ENCODE data around the gene NECAB2. TPM values are rescaled to one million over a fixed set of nuclear protein-coding genes. Genes with fewer than 3 reads are reported as not detected.

NECAB2 gene
- total and polyA plus RNA-seq, 2 of the 8 experiments (the other 6 are each of a cell fraction or from before 2014, with no cell fraction given): 3.6 to 4.2 TPM

DNA sequence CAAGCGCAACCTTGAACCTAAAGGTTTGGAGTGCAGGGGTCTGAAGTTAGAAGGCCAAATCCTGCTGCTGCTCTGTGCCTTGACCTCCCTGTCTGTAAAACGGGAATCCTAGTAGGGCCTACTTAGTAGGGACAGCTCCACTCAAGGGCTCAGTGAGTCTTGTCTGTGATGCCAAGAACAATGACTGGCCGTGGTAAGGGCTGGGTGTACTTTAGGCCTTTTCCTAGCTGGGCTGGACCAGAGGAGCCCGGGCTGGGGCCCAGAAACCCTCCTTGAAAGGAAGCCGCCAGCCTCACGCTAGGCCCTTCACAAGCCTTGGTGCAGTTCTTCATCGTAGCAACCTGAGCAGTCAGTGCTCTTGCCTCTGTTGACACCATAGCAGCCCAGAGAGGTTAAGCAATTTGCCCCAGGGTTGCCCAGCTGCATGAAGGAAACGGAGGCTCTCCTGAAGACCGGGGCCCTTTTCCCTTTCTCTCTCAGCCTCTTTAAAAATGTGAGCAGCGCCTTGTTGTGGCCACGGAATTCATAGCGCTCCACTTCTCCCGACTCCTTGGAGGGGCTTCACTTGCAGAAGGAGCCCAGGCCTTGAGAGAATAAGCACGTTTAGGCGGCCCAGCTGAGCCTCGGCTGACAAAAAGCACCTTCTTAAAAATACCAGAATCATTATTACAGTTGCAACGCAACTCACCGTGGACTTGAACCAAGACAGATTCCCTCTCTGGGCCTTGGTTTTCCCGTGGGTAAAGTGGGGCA, 4.4 kb downstream of the NECAB2 start:
- Histone ChIP-seq H2BK15ac (ENCODE audit: low read length) (no peak overlapping the region), H3K23ac (ENCODE audit: insufficient read length) (no peak overlapping the region), H3K4ac (replicated peaks; ENCODE audit: insufficient read length, low read depth, low read length) (no peak overlapping the region), H4K20me1 (replicated peaks in 1 of 2; ENCODE audit: control insufficient read depth in 1 of 2, insufficient read depth in 2 of 2, low read length in 2 of 2) (peaks cover 0 to 3% of the 10 kb centered on the region in 2 experiments), H2BK5ac (ENCODE audit: low read depth, low read length) (no peak overlapping the region), H3K27me3 (replicated peaks in 1 of 4; ENCODE audit: control insufficient read depth in 3 of 4, extremely low read depth in 1 of 4, insufficient read depth in 3 of 4, low read length in 3 of 4) (peaks cover 0 to 13% (median 9%) of the 10 kb centered on the region in 4 experiments; a peak in 6 of 7 replicates), H3K79me2 (ENCODE audit: control insufficient read depth in 1 of 2, insufficient read depth in 2 of 2, low read length in 2 of 2) (no peaks in the 10 kb centered on the region), H3K27ac (ENCODE audit: low read depth, low read length) (no peak overlapping the region), H4K8ac (ENCODE audit: extremely low read depth, insufficient read depth, low read length) (no peak overlapping the region), H2AK5ac (ENCODE audit: low read depth, low read length) (no peak overlapping the region), H3K4me2 (ENCODE audit: insufficient read depth in 1 of 2, low read depth in 2 of 2, low read length in 2 of 2) (no peak overlapping the region), H2BK12ac (ENCODE audit: low read depth, low read length) (no peak overlapping the region), H2BK120ac (replicated peaks; ENCODE audit: low read depth, low read length) (no peak overlapping the region), H3K9ac (replicated peaks in 1 of 4; ENCODE audit: extremely low read depth in 1 of 4, low read depth in 3 of 4, low read length in 3 of 4) (no peak overlapping the region), H4K91ac (replicated peaks; ENCODE audit: insufficient read length, low read length) (no peak overlapping the region), H3K79me1 (ENCODE audit: low read depth, low read length) (no peaks in the 10 kb centered on the region), H2AFZ (ENCODE audit: low read length) (no peak overlapping the region), H3K23me2 (ENCODE audit: low read depth, low read length) (peaks cover 10% of the 10 kb centered on the region; the same call in 1 of the 2 replicates), H3K56ac (replicated peaks; ENCODE audit: insufficient read length, low read depth, low read length) (no peak overlapping the region), H3K4me3 (ENCODE audit: extremely low read depth in 1 of 4, insufficient read depth in 2 of 4, low read depth in 3 of 4, low read length in 4 of 4) (no peak overlapping the region), H4K5ac (ENCODE audit: insufficient read length, low read depth, low read length) (no peak overlapping the region), H3K18ac (ENCODE audit: extremely low read depth, low read length) (no peak overlapping the region), H3K4me1 (replicated peaks in 1 of 4; ENCODE audit: control insufficient read depth in 3 of 4, insufficient read depth in 4 of 4, low read length in 3 of 4) (peaks cover 0 to 11% (median 8%) of the 10 kb centered on the region in 4 experiments; a peak in 6 of 7 replicates), H3K14ac (ENCODE audit: insufficient read length) (no peak overlapping the region), H2BK20ac (ENCODE audit: low read length) (no peak overlapping the region), H3K9me3 (ENCODE audit: insufficient read depth in 2 of 2, low read depth in 1 of 2, low read length in 1 of 2) (peaks cover 0 to 3% of the 10 kb centered on the region in 2 experiments; a peak in 2 of 4 replicates), H3K36me3 (ENCODE audit: control insufficient read depth in 2 of 4, insufficient read depth in 4 of 4, low read length in 3 of 4) (no peaks in the 10 kb centered on the region)
- DNase-seq (ENCODE audit: low read depth in 1 of 2, low spot score in 2 of 2) (no peak), FAIRE-seq (no peak)
- ChIA-PET POLR2A (ENCODE audit: partially characterized antibody) (no interaction called here), CTCF (ENCODE audit: partially characterized antibody) (interaction anchor here (0.8 to 4.6 kb wide), 7 partner anchors 9 to 94 kb away, joined by 3 to 70 read pairs (median 4); partner anchors contain the start of gene SLC38A8)
- 84% methylated on average over 19 of the region's 19 CpGs; no CpG with 5 or more reads in 1 of the 2 experiments for WGBS, 2 experiments (ENCODE audit: extremely low coverage in 1 of 2, insufficient coverage in 1 of 2, insufficient read length in 1 of 2, insufficient replicate concordance in 2 of 2, low coverage in 1 of 2, low lambda C conversion rate in 2 of 2, missing lambda C conversion rate in 1 of 2)
- TF ChIP-seq RFX5 (IDR thresholded peaks at IDR 0.05; ENCODE audit: borderline replicate concordance, low read depth, low read length) (no peak), SP1 (IDR thresholded peaks at IDR 0.05; ENCODE audit: low read depth, low read length) (no peak), POU5F1 (IDR thresholded peaks at IDR 0.05; ENCODE audit: low read depth, low read length) (no peak), JUND (IDR thresholded peaks at IDR 0.05; ENCODE audit: low read length) (no peak), SUZ12 (IDR thresholded peaks at IDR 0.05; ENCODE audit: low read length) (no peak), RAD21 (IDR thresholded peaks at IDR 0.05 in 1 of 2, conservative IDR thresholded peaks at IDR 0.05 in 1 of 2; ENCODE audit: low read depth in 2 of 2, low read length in 2 of 2) (peak in 1 of 2 experiments; percentile 18; a peak in 1 of 4 replicates), FOSL1 (IDR thresholded peaks at IDR 0.05; ENCODE audit: insufficient read depth, low read depth, low read length) (no peak)
- TF ChIP-seq, protein P1, sequence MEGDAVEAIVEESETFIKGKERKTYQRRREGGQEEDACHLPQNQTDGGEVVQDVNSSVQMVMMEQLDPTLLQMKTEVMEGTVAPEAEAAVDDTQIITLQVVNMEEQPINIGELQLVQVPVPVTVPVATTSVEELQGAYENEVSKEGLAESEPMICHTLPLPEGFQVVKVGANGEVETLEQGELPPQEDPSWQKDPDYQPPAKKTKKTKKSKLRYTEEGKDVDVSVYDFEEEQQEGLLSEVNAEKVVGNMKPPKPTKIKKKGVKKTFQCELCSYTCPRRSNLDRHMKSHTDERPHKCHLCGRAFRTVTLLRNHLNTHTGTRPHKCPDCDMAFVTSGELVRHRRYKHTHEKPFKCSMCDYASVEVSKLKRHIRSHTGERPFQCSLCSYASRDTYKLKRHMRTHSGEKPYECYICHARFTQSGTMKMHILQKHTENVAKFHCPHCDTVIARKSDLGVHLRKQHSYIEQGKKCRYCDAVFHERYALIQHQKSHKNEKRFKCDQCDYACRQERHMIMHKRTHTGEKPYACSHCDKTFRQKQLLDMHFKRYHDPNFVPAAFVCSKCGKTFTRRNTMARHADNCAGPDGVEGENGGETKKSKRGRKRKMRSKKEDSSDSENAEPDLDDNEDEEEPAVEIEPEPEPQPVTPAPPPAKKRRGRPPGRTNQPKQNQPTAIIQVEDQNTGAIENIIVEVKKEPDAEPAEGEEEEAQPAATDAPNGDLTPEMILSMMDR (IDR thresholded peaks at IDR 0.05; ENCODE audit: control extremely low read depth in 1 of 3, insufficient read depth in 1 of 3, low read depth in 1 of 3, low read length in 3 of 3): peak in 1 of 3 experiments; percentile 27; a peak in 1 of 4 replicates
